GM23338 (cell line): ENCODE data around the gene IQUB. TPM values are rescaled to one million over a fixed set of nuclear protein-coding genes. Genes with fewer than 3 reads are reported as not detected.
A peak's percentile ranks its signal among the peaks of the same experiment; 100 is the strongest.

Source experiments
- ATAC-seq: fragments of 200-7000 bp; cut with Tn5 transposase; 3 replicates; pipeline ENCODE4 v1.9.1; 2020
- DNase-seq: peaks from one replicate; pipeline ENCODE4 v3.0.0-alpha.2; 2015; ENCODE audit warnings: low spot score
- H2AFZ ChIP-seq: fragments of 200-600 bp; sonication (generic); 2 replicates; pipeline ENCODE4 v1.8.0; 2016; ENCODE audit warnings: antibody characterized with exemption, mild to moderate bottlenecking, moderate library complexity
- H3F3A ChIP-seq: fragments of 200-600 bp; sonication (generic); replicated peaks from 2 replicates; pipeline ENCODE4 v1.8.0; 2017; ENCODE audit warnings: antibody characterized with exemption, mixed run types, low read depth
- H3K27ac ChIP-seq: fragments of 200-600 bp; sonication (generic); 2 replicates; pipeline ENCODE4 v1.6.1; 2016; ENCODE audit warnings: low read depth
- H3K27me3 ChIP-seq: fragments of 200-600 bp; sonication (generic); 2 replicates; pipeline ENCODE4 v1.8.0; 2016; ENCODE audit warnings: mild to moderate bottlenecking, mixed run types, moderate library complexity; ENCODE audit not compliant: insufficient read depth
- H3K36me3 ChIP-seq: fragments of 200-600 bp; sonication (generic); 2 replicates; pipeline ENCODE4 v1.8.0; 2016; ENCODE audit warnings: mild to moderate bottlenecking; ENCODE audit not compliant: insufficient read depth
- H3K4me1 ChIP-seq: fragments of 200-600 bp; sonication (generic); 2 replicates; pipeline ENCODE4 v1.8.0; 2016; ENCODE audit warnings: mild to moderate bottlenecking, moderate library complexity; ENCODE audit not compliant: insufficient read depth
- H3K4me2 ChIP-seq: fragments of 200-600 bp; sonication (generic); 2 replicates; pipeline ENCODE4 v1.7.1; 2017; ENCODE audit warnings: mixed run types
- H3K4me3 ChIP-seq: fragments of 200-600 bp; sonication (generic); 2 replicates; pipeline ENCODE4 v1.6.1; 2016; ENCODE audit warnings: mixed run types
- H3K79me2 ChIP-seq: fragments of 200-600 bp; sonication (generic); replicated peaks from 2 replicates; pipeline ENCODE4 v1.8.0; 2017; ENCODE audit warnings: mild to moderate bottlenecking; ENCODE audit not compliant: insufficient read depth
- H3K9me2 ChIP-seq: fragments of 200-600 bp; sonication (generic); 2 replicates; pipeline ENCODE4 v1.8.0; 2017; ENCODE audit not compliant: insufficient read depth
- H4K20me1 ChIP-seq: fragments of 200-600 bp; sonication (generic); replicated peaks from 2 replicates; pipeline ENCODE4 v1.8.0; 2017; ENCODE audit warnings: mild to moderate bottlenecking; ENCODE audit not compliant: insufficient read depth
- H3K27ac Mint-ChIP-seq: 2 replicates; pipeline ENCODE4 v1.8.0; 2020; ENCODE audit warnings: inconsistent platforms, mild to moderate bottlenecking, moderate library complexity, mixed read lengths
- H3K27me3 Mint-ChIP-seq: 3 replicates; pipeline ENCODE4 v1.8.0; 2022; ENCODE audit warnings: low read depth, mild to moderate bottlenecking, moderate library complexity, mixed read lengths, inconsistent platforms; ENCODE audit not compliant: insufficient read depth, poor library complexity
- H3K36me3 Mint-ChIP-seq: 3 replicates; pipeline ENCODE4 v1.8.0; 2021; ENCODE audit warnings: low read depth, mild to moderate bottlenecking, inconsistent platforms, moderate library complexity, mixed read lengths
- H3K4me1 Mint-ChIP-seq: 3 replicates; pipeline ENCODE4 v1.8.0; 2020; ENCODE audit warnings: mild to moderate bottlenecking, inconsistent platforms, mixed read lengths
- H3K4me3 Mint-ChIP-seq: 3 replicates; pipeline ENCODE4 v1.8.0; 2021; ENCODE audit warnings: moderate library complexity, mild to moderate bottlenecking, inconsistent platforms, mixed read lengths
- H3K9me3 Mint-ChIP-seq: 3 replicates; pipeline ENCODE4 v1.8.0; 2020; ENCODE audit warnings: moderate library complexity, mild to moderate bottlenecking, inconsistent platforms, mixed read lengths
- CREB1 ChIP-seq: fragments of 250-450 bp; sonication (Bioruptor Pico); IDR thresholded peaks from 2 replicates; pipeline ENCODE4 v1.5.0; 2020; ENCODE audit warnings: low read depth, mild to moderate bottlenecking, moderate library complexity
- CTCF ChIP-seq, 2 experiments: fragments of 200-600 bp in 1 of 2; sonication (generic) in 1 of 2; conservative IDR thresholded peaks; 2 replicates each; pipeline versions ENCODE4 v1.5.1 to v1.6.1; 2016 to 2017; ENCODE audit warnings: antibody characterized with exemption in 2 of 2, low read depth in 2 of 2, mild to moderate bottlenecking in 2 of 2, moderate library complexity in 1 of 2
- ETS1 ChIP-seq: IDR thresholded peaks from 2 replicates; pipeline ENCODE4 v1.6.1; 2016; ENCODE audit warnings: antibody characterized with exemption
- EZH2 ChIP-seq: fragments of 200-600 bp; sonication (generic); IDR thresholded peaks from one replicate; pipeline ENCODE4 v1.8.0; 2017; ENCODE audit warnings: antibody characterized with exemption, mild to moderate bottlenecking, low read depth; ENCODE audit not compliant: unreplicated experiment
- EZH2phosphoT487 ChIP-seq: fragments of 200-600 bp; sonication (generic); IDR thresholded peaks from one replicate; pipeline ENCODE4 v1.8.1; 2018; ENCODE audit warnings: antibody characterized with exemption; ENCODE audit not compliant: unreplicated experiment
- JUNB ChIP-seq: IDR thresholded peaks from one replicate; pipeline ENCODE4 v1.6.1; 2016; ENCODE audit warnings: antibody characterized with exemption; ENCODE audit not compliant: unreplicated experiment
- NANOG ChIP-seq: IDR thresholded peaks from 2 replicates; pipeline ENCODE4 v1.6.1; 2016; ENCODE audit warnings: antibody characterized with exemption, borderline replicate concordance
- POLR2AphosphoS5 ChIP-seq: IDR thresholded peaks from 2 replicates; pipeline ENCODE4 v1.6.1; 2016; ENCODE audit warnings: antibody characterized with exemption, low read depth
- REST ChIP-seq: IDR thresholded peaks from one replicate; pipeline ENCODE4 v1.6.1; 2018; ENCODE audit warnings: antibody characterized with exemption; ENCODE audit not compliant: unreplicated experiment
- STAT1 ChIP-seq: IDR thresholded peaks from one replicate; pipeline ENCODE4 v1.6.1; 2016; ENCODE audit warnings: antibody characterized with exemption; ENCODE audit not compliant: unreplicated experiment
- ZNF114 ChIP-seq: fragments of 250-450 bp; sonication (Bioruptor Pico); IDR thresholded peaks from 2 replicates; pipeline ENCODE4 v1.5.0; 2020; ENCODE audit warnings: mild to moderate bottlenecking, moderate library complexity
- ZNF462 ChIP-seq: fragments of 250-450 bp; sonication (Bioruptor Pico); IDR thresholded peaks from 2 replicates; pipeline ENCODE4 v1.5.0; 2020; ENCODE audit warnings: mild to moderate bottlenecking, moderate library complexity
- polyA plus RNA-seq: library from polyadenylated mRNA; unstranded; fragments of >200 nt; fragmentation: Nextera tagmentation; extraction: Ambion mirVana; gene quantifications from 2 replicates; pipeline ENCODE4 v1.2.1, GENCODE V29; 2016
- total RNA-seq: library from RNA; depleted of rRNA; stranded (reverse); fragments of >200 nt; shearing (Covaris generic); gene quantifications from 2 replicates; pipeline ENCODE4 v1.2.3, GENCODE V29; 2014

The IQUB gene
- total and polyA plus RNA-seq, 2 experiments from 2014 or later: 0.79 to 1.1 TPM

GRCh38 chr7:123569352-123570010 lies 35.1 kb upstream of the IQUB start:
- no peak overlapping the region for H3K4me3 Mint-ChIP-seq
- no peaks in the 10 kb centered on the region for H4K20me1 ChIP-seq
- no peaks in the 10 kb centered on the region for H3F3A ChIP-seq
- no peak overlapping the region for H3K4me2 ChIP-seq
- no peaks in the 10 kb centered on the region for H3K9me3 Mint-ChIP-seq
- H3K9me2 ChIP-seq: no peaks in the 10 kb centered on the region
- no peaks in the 10 kb centered on the region for H3K36me3 ChIP-seq
- H3K4me1 Mint-ChIP-seq: peaks cover 14% of the 10 kb centered on the region
- H3K27me3 Mint-ChIP-seq: peaks cover 5% of the 10 kb centered on the region
- no peaks in the 10 kb centered on the region for H3K79me2 ChIP-seq
- no peak for DNase-seq
- no peak overlapping the region for H3K4me3 ChIP-seq
- no peak for ATAC-seq
- H3K27me3 ChIP-seq: no peaks in the 10 kb centered on the region
- TF ChIP-seq REST: no peak
- TF ChIP-seq ZNF462 (CRISPR knock-in tag): no peak
- TF ChIP-seq ZNF114 (CRISPR knock-in tag): no peak
- no peak for TF ChIP-seq EZH2phosphoT487
- no peak for TF ChIP-seq STAT1
- no peak for TF ChIP-seq JUNB
- no peak for TF ChIP-seq EZH2
- no peak for TF ChIP-seq NANOG
- no peak for TF ChIP-seq CREB1
- TF ChIP-seq ETS1: no peak
- no peak for TF ChIP-seq POLR2AphosphoS5
- TF ChIP-seq CTCF (conservative IDR thresholded peaks at IDR 0.05; ENCODE audit: low read depth in 2 of 2): no peak
- H3K36me3 Mint-ChIP-seq: no peaks in the 10 kb centered on the region
- H3K4me1 ChIP-seq: peaks cover 15% of the 10 kb centered on the region
- no peak overlapping the region for H3K27ac Mint-ChIP-seq
- no peak overlapping the region for H3K27ac ChIP-seq
- 0 out of 2 replicates have a peak overlapping the region, but pooled peaks have one; percentile 43 for H2AFZ ChIP-seq
